Astrocyte (in vitro differentiated cells and primary cell): Measurements from ENCODE around the gene P3H2.

Experiments used
- CTCF ChIP-seq: IDR thresholded peaks from 2 replicates; pipeline ENCODE4 v1.5.1; 2011; ENCODE audit warnings: low read depth, mild to moderate bottlenecking, inconsistent platforms, low read length, moderate library complexity; ENCODE audit not compliant: insufficient read depth
- EZH2 ChIP-seq: IDR thresholded peaks from 2 replicates; pipeline ENCODE4 v1.6.1; 2012; ENCODE audit warnings: mild to moderate bottlenecking, low read length, inconsistent platforms; ENCODE audit not compliant: insufficient read depth

GRCh38 chr3:189908646-189909045 lies 212.1 kb downstream of the P3H2 start:
- TF ChIP-seq CTCF: no peak
- no peak for TF ChIP-seq EZH2
